Measurements from ENCODE around the gene EGFR.

The EGFR gene

GRCh38 chr7:55157764-55158105 lies 138.9 kb downstream of the EGFR start:
- no peak for TF ChIP-seq CTCF (IDR thresholded peaks at IDR 0.05; ENCODE audit: low read length)
- Histone ChIP-seq H3K9me3 (ENCODE audit: low read length) (no peaks in the 10 kb centered on the region), H2AFZ (ENCODE audit: low read length) (no peak overlapping the region), H3K4me2 (ENCODE audit: low read length) (no peak overlapping the region), H4K20me1 (ENCODE audit: insufficient read depth, low read length) (no peaks in the 10 kb centered on the region), H3K27ac (ENCODE audit: low read depth, low read length, poor library complexity, severe bottlenecking) (no peak overlapping the region), H3K9me2 (ENCODE audit: low read depth, low read length) (no peaks in the 10 kb centered on the region), H3K9ac (ENCODE audit: low read length) (no peak overlapping the region), H3K4me1 (ENCODE audit: insufficient read depth, low read length, severe bottlenecking) (no peaks in the 10 kb centered on the region), H3K4me3 (ENCODE audit: low read depth, low read length, poor library complexity, severe bottlenecking) (no peak overlapping the region), H3K27me3 (ENCODE audit: insufficient read depth, low read length) (no peaks in the 10 kb centered on the region), H3K36me3 (ENCODE audit: insufficient read depth, low read length) (no peaks in the 10 kb centered on the region), H3K79me2 (ENCODE audit: insufficient read depth, low read length) (no peaks in the 10 kb centered on the region), H3F3A (ENCODE audit: insufficient read depth, low read length) (no peaks in the 10 kb centered on the region)

- H3K9me2 ChIP-seq (ENCODE audit: low read depth, low read length): no peaks in the 10 kb centered on the region
- no peaks in the 10 kb centered on the region for H3K36me3 ChIP-seq (ENCODE audit: insufficient read depth, low read length)
- no peak overlapping the region for H3K27ac ChIP-seq (ENCODE audit: low read depth, low read length, poor library complexity, severe bottlenecking)
- no peak overlapping the region for H3K9ac ChIP-seq (ENCODE audit: low read length)
- H3K27me3 ChIP-seq (ENCODE audit: insufficient read depth, low read length): no peaks in the 10 kb centered on the region
- no peaks in the 10 kb centered on the region for H4K20me1 ChIP-seq (ENCODE audit: insufficient read depth, low read length)
- H3F3A ChIP-seq (ENCODE audit: insufficient read depth, low read length): no peaks in the 10 kb centered on the region
- no peaks in the 10 kb centered on the region for H3K79me2 ChIP-seq (ENCODE audit: insufficient read depth, low read length)
- no peak overlapping the region for H3K4me2 ChIP-seq (ENCODE audit: low read length)
- TF ChIP-seq EZH2 (IDR thresholded peaks at IDR 0.05; ENCODE audit: borderline replicate concordance, low read length) (no peak), CTCF (IDR thresholded peaks at IDR 0.05; ENCODE audit: low read length) (no peak)
- H3K4me3 ChIP-seq (ENCODE audit: low read depth, low read length, poor library complexity, severe bottlenecking): no peak overlapping the region
- no peak overlapping the region for H2AFZ ChIP-seq (ENCODE audit: low read length)
- H3K4me1 ChIP-seq (ENCODE audit: insufficient read depth, low read length, severe bottlenecking): no peaks in the 10 kb centered on the region
- H3K9me3 ChIP-seq (ENCODE audit: low read length): no peaks in the 10 kb centered on the region
Observed at GRCh38 chr7:55158541-55159382, 139.9 kb downstream of the EGFR start.

GRCh38 chr7:55160539-55160938 lies 141.7 kb downstream of the EGFR start:
- Histone ChIP-seq H3K4me3 (ENCODE audit: low read depth, low read length, poor library complexity, severe bottlenecking) (no peak overlapping the region), H3K9me2 (ENCODE audit: low read depth, low read length) (no peaks in the 10 kb centered on the region), H3K4me2 (ENCODE audit: low read length) (no peak overlapping the region), H2AFZ (ENCODE audit: low read length) (no peak overlapping the region), H3K27me3 (ENCODE audit: insufficient read depth, low read length) (no peaks in the 10 kb centered on the region), H3K9me3 (ENCODE audit: low read length) (no peaks in the 10 kb centered on the region), H3K9ac (ENCODE audit: low read length) (no peak overlapping the region), H3K4me1 (ENCODE audit: insufficient read depth, low read length, severe bottlenecking) (no peaks in the 10 kb centered on the region), H3F3A (ENCODE audit: insufficient read depth, low read length) (no peaks in the 10 kb centered on the region), H4K20me1 (ENCODE audit: insufficient read depth, low read length) (no peaks in the 10 kb centered on the region), H3K79me2 (ENCODE audit: insufficient read depth, low read length) (no peaks in the 10 kb centered on the region), H3K36me3 (ENCODE audit: insufficient read depth, low read length) (no peaks in the 10 kb centered on the region), H3K27ac (ENCODE audit: low read depth, low read length, poor library complexity, severe bottlenecking) (no peak overlapping the region)
- TF ChIP-seq EZH2 (IDR thresholded peaks at IDR 0.05; ENCODE audit: borderline replicate concordance, low read length): no peak
- TF ChIP-seq CTCF (IDR thresholded peaks at IDR 0.05; ENCODE audit: low read length): no peak

Data from OCI-LY1 (cell line).